Measurements from ENCODE around the gene SP9.

SP9 gene

GRCh38 chr2:174325373-174326160 is 9.2 kb upstream of the SP9 start:
- TF ChIP-seq SIN3A (IDR thresholded peaks at IDR 0.05; ENCODE audit: borderline replicate concordance, insufficient read depth, low read length): no peak
- TF ChIP-seq FOXP2 (optimal IDR thresholded peaks at IDR 0.05; ENCODE audit: borderline replicate concordance, extremely low read depth, extremely low read length, insufficient read depth): no peak
- no peak for TF ChIP-seq POLR2AphosphoS5 (IDR thresholded peaks at IDR 0.05; ENCODE audit: low read depth, low read length)
- no peak for TF ChIP-seq TAF1 (IDR thresholded peaks at IDR 0.05; ENCODE audit: borderline replicate concordance, insufficient read depth, low read length)
- TF ChIP-seq REST (IDR thresholded peaks at IDR 0.05; ENCODE audit: insufficient read depth in 1 of 2, low read depth in 2 of 2, low read length in 2 of 2): no peak

- no peak for TF ChIP-seq FOXP2 (optimal IDR thresholded peaks at IDR 0.05; ENCODE audit: borderline replicate concordance, extremely low read depth, extremely low read length, insufficient read depth)
- TF ChIP-seq SIN3A (IDR thresholded peaks at IDR 0.05; ENCODE audit: borderline replicate concordance, insufficient read depth, low read length): no peak
- no peak for TF ChIP-seq REST (IDR thresholded peaks at IDR 0.05; ENCODE audit: insufficient read depth in 1 of 2, low read depth in 2 of 2, low read length in 2 of 2)
- TF ChIP-seq TAF1 (IDR thresholded peaks at IDR 0.05; ENCODE audit: borderline replicate concordance, insufficient read depth, low read length): no peak
- TF ChIP-seq POLR2AphosphoS5 (IDR thresholded peaks at IDR 0.05; ENCODE audit: low read depth, low read length): no peak
Observed at GRCh38 chr2:174326161-174327020, 8.4 kb upstream of the SP9 start.

- TF ChIP-seq POLR2AphosphoS5 (IDR thresholded peaks at IDR 0.05; ENCODE audit: low read depth, low read length): no peak
- no peak for TF ChIP-seq SIN3A (IDR thresholded peaks at IDR 0.05; ENCODE audit: borderline replicate concordance, insufficient read depth, low read length)
- no peak for TF ChIP-seq REST (IDR thresholded peaks at IDR 0.05; ENCODE audit: insufficient read depth in 1 of 2, low read depth in 2 of 2, low read length in 2 of 2)
- no peak for TF ChIP-seq TAF1 (IDR thresholded peaks at IDR 0.05; ENCODE audit: borderline replicate concordance, insufficient read depth, low read length)
- TF ChIP-seq FOXP2 (optimal IDR thresholded peaks at IDR 0.05; ENCODE audit: borderline replicate concordance, extremely low read depth, extremely low read length, insufficient read depth): no peak
Observed at GRCh38 chr2:174327021-174327840, 7.5 kb upstream of the SP9 start.

DNA sequence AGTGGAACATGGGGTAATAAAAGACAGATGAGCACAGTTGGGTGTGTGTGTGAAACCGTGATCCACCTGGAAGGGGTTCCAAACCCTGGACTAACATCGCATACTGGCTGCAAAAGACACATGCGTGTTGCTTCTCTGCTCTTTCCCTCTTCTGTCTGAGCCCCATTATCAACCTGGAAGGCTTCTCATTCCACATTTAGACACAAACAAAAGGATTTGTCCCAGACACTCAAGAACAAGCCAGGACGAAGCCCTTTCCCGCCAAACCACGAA is 7.0 kb upstream of the SP9 start:
- TF ChIP-seq TAF1 (IDR thresholded peaks at IDR 0.05; ENCODE audit: borderline replicate concordance, insufficient read depth, low read length): no peak
- TF ChIP-seq REST (IDR thresholded peaks at IDR 0.05; ENCODE audit: insufficient read depth in 1 of 2, low read depth in 2 of 2, low read length in 2 of 2): no peak
- TF ChIP-seq POLR2AphosphoS5 (IDR thresholded peaks at IDR 0.05; ENCODE audit: low read depth, low read length): no peak
- no peak for TF ChIP-seq SIN3A (IDR thresholded peaks at IDR 0.05; ENCODE audit: borderline replicate concordance, insufficient read depth, low read length)
- TF ChIP-seq FOXP2 (optimal IDR thresholded peaks at IDR 0.05; ENCODE audit: borderline replicate concordance, extremely low read depth, extremely low read length, insufficient read depth): no peak

Measured in PFSK-1 (cell line).